Stimulated activated CD8-positive, alpha-beta memory T cell treated with anti-CD3 and anti-CD28 coated beads, Interleukin-4, amount 100 ng/mL, for 1 hour (primary cell): ENCODE measurements around the gene MAN1A1.

ENCODE experiments used
- DNase-seq, 2 donors: peaks; one replicate each; pipeline ENCODE4 v3.0.0-alpha.2; 2020; ENCODE audit warnings: low read depth in 2 of 2, low spot score in 1 of 2

The MAN1A1 gene

DNA sequence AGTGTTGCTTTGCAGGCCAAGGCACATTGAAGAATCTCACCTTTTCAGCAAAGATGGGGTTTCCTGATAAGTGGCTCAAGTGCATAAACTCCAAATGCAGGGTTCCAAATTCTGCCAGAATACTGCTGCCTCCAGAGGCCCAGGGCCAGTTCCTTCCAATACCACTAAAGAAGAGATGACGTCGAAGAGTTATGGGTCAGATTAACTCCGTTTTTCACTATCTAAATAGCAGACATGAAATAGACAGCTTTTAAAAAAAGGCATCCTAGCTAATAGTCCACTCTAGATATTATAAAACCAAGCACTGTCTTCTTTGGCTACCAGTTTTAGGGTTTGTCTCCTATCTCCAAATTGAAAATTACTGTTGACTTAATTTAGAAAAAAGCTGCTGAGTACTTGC is 144.8 kb downstream of the MAN1A1 start:
- no peak for DNase-seq

DNA sequence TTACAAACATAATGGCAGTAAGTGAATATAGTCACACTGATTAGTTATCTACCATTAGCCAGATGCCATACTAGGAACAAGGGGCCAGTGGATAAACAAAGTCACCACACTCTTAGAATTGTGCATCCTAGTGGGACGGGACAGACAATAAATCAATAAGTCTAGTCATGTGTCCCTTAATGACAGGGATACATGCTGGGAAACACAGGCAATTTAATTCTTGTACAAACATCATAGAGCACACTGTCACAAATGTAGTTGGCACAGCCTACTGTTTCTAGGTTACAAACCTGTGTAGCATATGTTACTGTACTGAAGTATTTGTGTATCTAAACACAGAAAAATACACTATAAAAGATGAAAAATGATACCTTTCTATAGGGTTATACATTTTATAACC is 148.1 kb downstream of the MAN1A1 start:
- DNase-seq = no peak

DNA sequence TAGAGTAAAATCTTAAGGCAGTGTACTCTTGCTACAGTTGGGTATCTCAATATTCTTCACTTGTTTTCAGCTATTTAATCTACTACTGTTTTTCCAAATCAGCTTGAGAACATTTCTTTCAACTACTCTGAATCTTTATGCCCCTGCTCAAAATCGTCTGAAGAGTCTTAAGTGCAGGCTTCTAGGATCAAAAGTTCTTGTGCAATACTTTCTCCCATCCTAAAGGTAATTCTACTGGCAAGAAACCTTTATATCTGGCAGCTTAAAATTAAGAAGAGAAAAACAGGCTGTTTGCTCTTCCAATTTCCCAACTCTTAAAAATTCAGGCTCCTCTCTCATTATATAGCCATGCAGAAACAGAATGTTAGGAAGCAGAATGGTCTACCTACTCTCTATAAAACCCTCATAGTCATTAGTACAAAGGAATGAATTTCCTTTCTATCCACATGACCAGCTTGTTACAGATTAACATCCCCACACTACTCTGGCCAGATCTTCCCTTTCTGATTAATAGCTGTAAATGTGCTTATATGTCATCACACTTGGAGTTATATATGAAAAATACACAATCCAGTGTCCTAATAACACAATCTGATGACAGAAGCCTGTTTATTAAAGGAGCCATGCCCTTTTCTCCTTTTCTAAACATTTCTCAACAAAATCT is 148.9 kb downstream of the MAN1A1 start:
- no peak for DNase-seq

DNA sequence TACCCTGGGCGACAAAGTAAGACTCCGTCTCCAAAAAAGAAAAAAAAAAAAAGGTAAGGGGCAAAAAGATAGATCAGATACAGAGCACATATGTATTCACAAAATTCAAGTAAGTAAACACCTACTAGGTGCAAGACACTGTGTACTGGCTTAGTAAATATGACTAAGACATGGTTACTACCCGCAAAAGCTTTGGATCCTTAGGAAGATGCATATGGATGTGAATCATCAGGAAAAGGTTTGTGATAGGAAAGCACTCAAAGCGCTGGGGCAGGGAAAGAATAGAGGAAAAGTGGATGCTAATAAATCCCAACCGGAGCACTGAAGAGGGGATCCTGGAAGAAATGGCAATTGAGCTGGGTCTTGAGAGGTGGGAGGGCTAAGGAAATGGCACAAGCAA is 152.3 kb downstream of the MAN1A1 start:
- no peak for DNase-seq

DNA sequence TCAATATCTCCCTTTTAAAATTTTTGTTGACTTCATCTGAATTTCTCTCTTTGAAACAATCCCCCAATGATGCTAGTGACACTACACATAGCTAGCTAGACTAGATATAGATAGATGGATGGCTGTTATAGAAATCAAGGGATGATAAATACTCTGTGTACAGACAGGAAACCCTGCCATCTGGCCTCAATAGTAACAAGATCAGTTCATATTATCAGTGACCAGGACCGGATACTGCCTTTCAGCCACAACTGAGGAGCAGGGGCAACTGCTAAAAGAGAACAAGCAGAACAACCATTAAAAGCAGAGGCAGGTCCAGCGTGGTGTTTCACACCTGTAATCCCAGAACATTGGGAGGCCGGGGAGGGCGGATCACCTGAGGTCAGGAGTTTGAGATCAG is 152.8 kb downstream of the MAN1A1 start:
- DNase-seq = no peak

DNA sequence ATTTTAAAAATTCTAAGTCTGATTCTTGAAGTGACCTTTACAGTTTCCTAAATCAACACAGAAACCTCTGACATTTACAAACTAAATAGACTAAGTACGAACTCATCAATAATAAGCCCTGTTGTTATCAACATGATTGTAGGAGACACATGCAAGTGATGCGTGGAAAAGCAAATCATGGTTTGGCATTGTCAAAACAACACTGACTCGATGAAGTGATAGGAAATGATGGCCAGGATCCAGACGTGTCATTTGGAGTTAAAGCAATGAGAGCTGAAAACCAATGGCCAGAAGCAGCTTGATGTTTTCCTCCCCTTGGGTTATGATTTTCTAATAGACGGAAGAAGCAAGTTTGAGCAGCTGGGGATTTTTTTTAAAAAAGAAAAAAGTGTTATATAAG is 153.7 kb downstream of the MAN1A1 start:
- no peak for DNase-seq

DNA sequence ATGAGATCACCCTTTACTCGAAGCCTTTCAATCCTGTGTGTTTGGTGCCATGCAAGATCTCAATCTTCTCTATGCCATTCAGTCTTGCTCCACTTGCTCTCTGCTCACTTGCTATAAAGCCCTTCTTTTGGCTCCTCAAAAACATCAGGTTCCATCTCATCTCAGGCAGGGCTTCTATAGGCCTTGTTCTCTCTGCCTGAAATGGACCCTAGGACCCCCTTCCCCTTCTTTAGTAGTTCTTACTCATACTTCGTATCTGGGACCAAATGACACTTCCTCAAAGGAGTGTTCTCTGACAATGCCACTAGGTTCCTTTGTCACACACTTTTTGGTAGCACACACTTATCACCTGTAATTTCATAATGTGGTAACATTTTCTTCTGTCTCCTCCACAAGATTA is 154.4 kb downstream of the MAN1A1 start:
- no peak for DNase-seq

DNA sequence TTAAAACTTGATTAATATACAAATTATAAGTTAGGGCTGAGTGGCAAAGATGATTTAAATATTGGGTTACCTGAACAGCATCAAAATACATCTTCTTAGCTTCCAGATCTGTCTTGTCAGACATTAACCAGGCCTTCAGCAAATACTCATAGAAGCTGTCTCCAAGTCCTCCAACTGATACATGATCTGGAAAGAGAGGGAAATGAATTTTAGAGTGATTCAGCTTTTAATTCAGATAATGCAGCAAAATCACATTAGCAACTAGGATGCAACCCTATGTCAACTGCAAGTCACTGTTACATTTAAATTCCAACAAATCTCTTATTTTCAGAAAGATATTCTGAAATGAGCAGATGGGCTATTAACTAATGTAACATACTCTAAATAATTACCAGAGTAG is 155.9 kb downstream of the MAN1A1 start:
- DNase-seq = no peak

DNA sequence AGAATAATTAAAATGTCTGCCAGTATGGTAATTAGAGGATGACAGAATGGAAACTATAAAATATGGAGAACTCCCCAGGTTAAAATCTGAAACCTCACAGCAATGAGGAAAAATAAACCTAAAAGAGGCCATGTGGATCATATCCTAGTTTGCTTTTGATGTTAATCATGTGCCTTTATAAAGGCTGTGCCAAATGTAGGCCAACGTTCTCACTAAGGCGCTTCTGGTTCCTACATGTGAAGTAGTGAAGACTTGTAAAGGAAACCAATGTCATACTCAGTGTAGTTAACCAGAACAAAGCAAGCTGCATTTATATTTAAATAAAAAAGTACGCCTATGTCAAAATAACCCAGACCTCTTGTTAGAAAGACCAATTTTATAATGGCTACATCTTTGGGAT is 157.4 kb downstream of the MAN1A1 start:
- DNase-seq = no peak

DNA sequence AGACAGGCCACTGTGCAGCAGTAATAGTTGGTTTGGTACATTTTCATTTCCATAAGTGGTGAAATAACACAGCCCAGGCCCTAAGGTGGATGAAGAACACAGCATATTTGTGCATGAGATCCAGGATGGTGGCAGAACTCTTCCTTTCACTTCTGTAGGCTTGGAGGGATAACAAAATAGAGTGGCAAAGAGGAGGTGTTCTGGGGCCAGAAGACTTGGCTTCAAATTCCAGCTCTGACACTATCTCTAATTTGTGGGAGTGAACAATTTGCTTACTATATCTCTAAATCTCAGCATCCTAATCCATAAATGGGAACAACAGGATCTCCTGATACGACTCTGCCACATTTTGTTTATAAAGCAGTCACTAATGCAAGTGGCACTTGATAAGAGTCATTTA is 159.4 kb downstream of the MAN1A1 start:
- no peak for DNase-seq

DNA sequence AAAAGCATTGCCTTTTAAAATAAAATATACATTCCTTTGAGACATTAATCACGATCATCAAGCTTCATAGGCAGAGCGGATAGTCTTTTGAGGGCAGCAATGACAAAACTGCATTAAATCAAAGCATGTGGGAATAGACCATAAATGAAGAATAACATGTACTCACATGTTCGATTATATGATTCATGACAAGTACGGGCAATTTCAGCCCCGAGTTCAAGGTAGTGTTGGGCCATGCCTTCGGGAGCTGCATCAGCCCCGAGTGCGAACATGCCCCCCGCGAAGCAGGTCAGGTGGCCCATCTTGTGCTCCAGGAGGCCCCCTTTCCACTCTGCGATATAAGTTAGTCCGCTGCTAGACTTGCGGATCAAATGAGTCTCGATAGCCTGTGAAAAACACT is 160.1 kb downstream of the MAN1A1 start:
- DNase-seq = no peak

DNA sequence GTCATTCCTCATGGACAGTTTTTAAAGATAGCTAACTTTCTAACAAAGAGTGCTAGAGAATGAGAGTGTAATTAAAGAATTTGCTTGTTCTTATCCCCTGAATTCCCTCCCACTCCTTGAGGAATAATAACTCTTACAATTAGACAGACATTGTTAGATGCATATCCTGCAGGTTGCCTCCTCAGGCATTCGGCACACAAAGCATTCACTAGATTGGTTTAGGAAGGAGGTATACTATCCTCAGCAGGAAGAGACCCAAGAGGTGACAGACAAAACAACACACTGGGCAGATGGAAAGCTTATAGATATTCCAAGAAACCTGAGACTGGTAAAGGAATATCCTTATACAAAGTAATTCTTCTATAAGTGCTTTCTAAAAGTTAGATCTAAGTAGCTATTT is 162.0 kb downstream of the MAN1A1 start:
- no peak for DNase-seq

DNA sequence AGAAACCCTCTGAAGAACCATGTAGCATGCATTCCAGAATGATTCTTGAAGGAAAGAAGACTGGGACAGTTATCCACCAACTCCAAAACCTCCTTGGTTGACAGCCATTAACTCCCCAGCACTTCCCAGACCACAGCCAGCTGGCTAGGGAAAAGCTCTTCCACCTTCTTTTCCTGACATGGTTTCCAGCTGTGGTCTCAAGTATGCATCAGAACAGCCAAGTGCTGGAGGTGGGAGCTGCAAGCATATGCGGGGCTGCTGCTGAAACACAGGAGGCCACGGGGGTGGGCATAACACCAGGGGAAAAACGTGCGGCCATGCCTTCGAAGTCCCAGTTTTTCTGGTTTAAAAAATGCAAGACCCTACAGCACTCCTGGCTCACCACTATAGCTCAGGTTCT is 163.1 kb downstream of the MAN1A1 start:
- no peak for DNase-seq

DNA sequence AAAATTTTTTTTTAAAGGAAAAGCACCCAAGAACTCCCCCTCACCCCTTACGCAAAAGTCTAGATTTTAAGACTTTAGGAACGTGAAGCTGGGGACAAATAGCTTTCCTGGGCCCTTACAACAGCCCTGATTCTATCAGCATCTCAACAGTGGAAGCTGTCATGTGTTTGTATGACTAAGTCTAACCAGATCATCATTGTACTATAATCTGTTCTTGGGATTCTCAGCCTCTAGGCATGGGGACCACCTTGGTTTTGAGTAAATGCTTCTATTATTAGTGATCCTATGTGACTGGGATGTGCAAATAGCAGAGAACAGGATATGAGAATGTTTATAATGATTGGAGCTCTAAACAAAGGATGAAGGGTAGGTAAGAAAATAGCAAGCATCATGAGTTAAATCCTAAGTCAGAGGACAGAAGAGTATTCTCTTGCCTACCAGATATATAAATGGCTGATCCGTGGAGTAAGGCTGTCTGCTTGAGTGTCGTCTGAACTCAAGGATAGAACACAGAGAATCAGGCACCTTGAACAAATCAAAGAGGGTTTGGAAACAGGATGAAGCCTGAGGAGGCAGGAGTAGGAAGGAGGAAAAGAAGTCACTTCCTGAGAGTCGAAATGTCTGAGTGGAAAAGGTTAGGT is 165.4 kb downstream of the MAN1A1 start:
- no peak for DNase-seq

DNA sequence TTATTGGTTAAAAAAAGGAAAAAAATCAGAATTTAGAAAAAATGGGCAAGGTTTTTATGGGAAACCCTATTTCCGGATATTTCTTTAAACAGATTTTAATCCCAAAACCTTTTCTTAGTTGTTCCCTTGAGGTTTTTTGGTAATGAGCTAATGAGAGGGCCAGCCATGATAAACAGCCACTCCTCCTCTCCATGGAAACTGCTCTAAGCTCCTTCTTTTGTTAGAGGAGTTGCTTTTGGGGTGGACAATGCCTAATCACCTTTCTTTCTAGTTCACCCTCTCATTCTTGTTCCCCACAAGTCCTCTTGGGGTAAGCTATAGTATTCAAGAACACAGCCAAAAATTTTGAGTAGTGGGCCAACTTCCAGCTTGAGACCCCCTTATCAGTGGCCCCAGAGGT is 166.1 kb downstream of the MAN1A1 start:
- DNase-seq = no peak

DNA sequence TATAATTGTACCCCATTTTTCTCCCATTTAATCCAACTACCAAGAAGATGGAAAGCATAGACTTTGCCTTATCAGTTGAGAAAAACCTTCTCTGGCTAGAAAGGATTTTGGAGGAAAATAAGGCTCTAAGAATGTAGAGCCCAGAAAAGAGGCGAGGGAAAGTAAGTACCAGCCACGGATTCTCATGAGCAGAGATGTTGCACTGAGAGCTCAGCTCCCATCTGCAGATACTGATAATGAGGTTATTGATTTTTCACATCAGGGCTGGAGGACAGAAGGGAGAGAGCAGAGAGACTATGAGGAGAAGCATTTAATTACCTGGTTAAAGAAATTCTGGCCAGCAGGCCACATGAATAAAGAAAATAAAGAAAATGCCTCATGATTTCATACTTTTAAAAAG is 166.7 kb downstream of the MAN1A1 start:
- DNase-seq = no peak

DNA sequence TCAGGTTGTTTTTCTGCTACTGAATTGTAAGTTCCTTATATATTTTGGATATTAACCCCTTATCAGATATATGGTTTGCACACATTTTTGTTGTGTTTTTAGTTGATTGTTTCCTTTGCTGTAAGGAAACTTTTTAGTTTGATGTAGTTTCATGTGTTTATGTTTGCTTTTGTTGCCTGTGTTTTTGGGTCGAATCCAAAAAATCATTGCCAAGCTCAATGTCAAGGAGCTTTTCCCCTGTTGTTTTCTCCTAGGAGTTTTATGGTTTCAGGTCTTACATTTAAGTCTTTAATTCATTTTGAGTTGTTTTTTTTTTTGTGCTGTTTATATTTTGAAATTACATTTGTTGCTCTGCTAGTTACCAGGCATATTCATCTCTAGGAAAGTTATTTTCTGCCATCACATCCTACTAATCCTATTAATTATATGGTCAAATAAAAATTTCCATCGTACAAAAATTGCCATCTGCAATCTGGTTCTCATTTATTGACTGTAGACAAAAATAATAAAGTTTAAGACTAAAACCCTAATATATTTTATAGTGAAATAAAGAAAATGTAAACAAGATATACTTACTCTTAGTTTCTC is 167.3 kb downstream of the MAN1A1 start:
- no peak for DNase-seq

DNA sequence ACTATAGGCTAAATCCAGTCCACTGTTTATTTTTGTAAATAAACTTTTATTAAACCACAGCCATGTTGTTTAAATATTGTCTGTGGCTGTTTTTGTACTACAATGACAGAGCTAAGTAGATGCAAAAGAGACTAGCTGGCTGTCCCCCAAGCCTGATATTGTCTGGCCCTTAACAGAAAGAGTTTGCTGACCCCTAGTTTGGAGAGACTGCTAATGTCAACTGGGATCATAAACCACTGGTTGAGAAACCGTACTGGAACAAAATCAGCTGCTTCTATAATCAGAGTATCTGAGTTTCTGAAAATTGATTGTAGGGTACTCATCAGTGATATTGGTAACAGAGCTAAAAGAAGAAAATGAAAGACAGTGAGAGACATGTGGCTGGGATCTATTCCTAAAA is 168.5 kb downstream of the MAN1A1 start:
- no peak for DNase-seq

DNA sequence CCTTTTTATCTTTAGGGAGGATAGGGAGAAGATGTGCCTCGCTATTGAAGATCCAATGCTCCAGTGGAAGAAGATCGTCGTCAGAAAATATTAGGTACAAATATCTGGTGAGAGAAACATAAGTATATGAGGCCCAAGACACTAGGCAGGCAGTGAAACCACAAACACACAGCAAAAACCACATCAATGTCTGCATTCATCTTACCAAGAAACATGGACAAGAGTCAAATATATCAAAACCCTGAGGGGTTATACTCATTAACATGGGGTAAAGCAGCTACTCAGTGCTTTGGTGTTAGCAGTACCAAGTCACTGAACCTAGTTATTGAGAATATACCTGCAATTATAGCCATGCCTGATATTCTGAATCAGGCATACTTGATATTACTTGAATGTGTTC is 169.7 kb downstream of the MAN1A1 start:
- DNase-seq = no peak

DNA sequence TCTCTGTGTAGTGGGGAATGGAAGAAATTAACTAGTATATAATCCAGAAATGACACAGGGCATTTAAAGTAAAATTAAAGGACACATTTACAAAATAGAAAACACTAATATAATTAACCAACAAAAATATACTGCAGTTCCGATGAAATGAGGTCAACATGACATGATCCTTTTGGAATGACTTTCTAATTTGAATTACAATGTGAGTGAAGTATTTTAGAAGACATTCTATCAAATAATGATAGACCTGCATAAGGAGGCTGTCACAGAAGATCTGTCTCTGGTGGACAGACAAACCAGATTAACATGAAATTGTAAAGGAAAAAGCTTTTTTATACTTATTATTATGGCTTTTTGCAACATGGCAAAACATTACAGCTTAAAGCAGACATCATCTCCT is 170.5 kb downstream of the MAN1A1 start:
- DNase-seq = no peak

DNA sequence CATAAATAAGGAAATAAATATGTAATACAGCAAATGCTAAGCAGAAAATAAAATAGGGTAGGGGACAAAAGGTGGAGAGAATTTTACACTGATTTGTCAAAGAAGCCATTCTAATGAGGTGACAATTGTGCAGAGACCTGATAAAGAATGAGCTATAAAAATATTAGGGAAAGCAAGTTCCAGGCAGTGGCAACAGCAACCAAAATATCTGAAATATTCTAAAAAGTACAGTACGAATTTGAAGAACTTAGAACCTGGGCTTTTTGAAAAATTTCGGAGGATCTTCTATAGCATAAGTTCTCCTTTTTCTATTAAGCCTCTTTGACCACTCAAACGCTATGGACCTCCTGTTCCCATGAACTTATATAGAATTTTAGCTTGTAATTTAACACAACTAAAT is 173.1 kb downstream of the MAN1A1 start:
- DNase-seq = no peak

DNA sequence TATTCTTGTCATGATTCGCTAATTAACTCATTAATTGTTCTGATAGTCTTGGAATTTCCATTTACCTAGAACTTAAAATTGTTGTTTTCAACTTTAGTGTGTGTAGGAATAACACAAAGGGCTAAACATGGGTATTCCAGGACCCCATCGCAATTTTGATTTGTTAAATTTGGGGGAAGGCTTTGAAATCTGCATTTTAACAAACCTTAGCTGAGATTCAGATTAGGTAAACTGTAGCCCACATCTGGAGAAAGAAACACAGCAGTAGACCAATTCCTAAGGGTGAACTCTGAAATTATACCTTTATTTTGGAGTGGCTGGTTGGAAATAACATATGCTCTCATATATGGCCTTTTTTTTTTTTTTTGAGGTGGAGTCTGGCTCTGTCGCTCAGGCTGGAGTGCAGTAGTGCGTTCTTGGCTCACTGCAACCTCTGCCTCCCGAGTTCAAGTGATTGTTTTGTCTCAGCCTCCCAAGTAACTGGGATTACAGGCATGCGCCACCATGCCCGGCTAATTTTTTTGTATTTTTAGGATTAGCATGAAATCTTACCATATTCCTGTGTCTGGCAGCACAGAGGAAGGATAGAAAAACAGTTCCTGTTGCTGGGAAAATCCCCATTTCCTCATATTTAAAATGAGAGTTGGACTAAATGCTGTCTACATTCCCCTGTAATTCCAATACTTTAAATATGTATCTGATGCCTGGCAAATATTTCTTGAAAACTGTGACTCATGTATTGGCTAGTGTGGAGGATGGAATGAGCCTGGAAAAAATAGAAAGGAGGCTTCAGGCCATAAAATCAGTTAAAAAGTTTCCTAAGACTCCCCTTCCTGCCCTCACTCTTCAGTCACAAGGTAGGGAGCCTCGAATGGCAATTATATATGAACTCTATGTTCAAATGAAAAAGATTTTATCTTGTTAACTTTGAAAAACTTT is 174.4 kb downstream of the MAN1A1 start:
- no peak for DNase-seq
